WERI-Rb-1 (cell line): Measurements from ENCODE around the gene SPINT3.

ENCODE experiments used
- DNase-seq: peaks from one replicate; pipeline ENCODE4 v3.0.0-alpha.2; 2020
- H3K27ac ChIP-seq: fragments of 250-450 bp; sonication (Bioruptor Pico); 2 replicates; pipeline ENCODE4 v1.5.1; 2020; ENCODE audit warnings: mild to moderate bottlenecking, moderate library complexity
- H3K27me3 ChIP-seq: fragments of 250-450 bp; sonication (Bioruptor Pico); 2 replicates; pipeline ENCODE4 v1.5.1; 2021; ENCODE audit warnings: mild to moderate bottlenecking, low read depth, moderate library complexity; ENCODE audit not compliant: insufficient read depth, severe bottlenecking
- H3K36me3 ChIP-seq: fragments of 250-450 bp; sonication (Bioruptor Pico); 2 replicates; pipeline ENCODE4 v1.5.1; 2020; ENCODE audit warnings: mild to moderate bottlenecking, moderate library complexity
- H3K4me3 ChIP-seq: 2 replicates; pipeline ENCODE4 v1.5.1; 2011; ENCODE audit warnings: low read depth, mild to moderate bottlenecking, control low read depth, low read length
- H3K9me3 ChIP-seq: fragments of 250-450 bp; sonication (Bioruptor Pico); 2 replicates; pipeline ENCODE4 v1.5.1; 2021; ENCODE audit warnings: mild to moderate bottlenecking, moderate library complexity; ENCODE audit not compliant: severe bottlenecking
- TF ChIP-seq, protein P1 (sequence below): IDR thresholded peaks from 2 replicates; pipeline ENCODE4 v1.5.1; 2011; ENCODE audit warnings: low read depth, mild to moderate bottlenecking, control low read depth, inconsistent platforms, low read length

SPINT3 gene

GRCh38 chr20:45538209-45538799 lies 22.9 kb upstream of the SPINT3 start:
- no peak overlapping the region for H3K4me3 ChIP-seq

DNA sequence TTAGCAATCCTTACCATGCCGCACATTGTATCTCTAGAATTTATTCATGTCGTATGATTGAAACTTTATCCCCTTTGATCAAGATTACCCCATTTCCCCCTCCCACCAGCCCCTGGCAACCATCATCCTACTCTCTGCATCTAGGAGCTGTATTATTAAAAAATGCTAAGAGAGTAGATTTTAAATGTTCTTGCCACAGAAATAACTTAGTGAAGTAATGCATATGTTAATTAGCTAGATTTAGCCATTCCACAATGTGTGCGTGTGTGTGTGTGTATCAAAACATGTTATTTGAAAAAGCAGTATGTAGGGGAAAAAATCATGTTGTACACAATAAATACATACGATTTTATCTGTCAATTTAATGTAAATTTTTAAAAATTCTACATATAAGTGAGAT lies 11.9 kb upstream of the SPINT3 start:
- no peak for DNase-seq
- Histone ChIP-seq H3K36me3 (no peaks in the 10 kb centered on the region), H3K4me3 (no peak overlapping the region), H3K27me3 (no peaks in the 10 kb centered on the region), H3K27ac (no peak overlapping the region), H3K9me3 (no peaks in the 10 kb centered on the region)
- TF ChIP-seq, protein P1, sequence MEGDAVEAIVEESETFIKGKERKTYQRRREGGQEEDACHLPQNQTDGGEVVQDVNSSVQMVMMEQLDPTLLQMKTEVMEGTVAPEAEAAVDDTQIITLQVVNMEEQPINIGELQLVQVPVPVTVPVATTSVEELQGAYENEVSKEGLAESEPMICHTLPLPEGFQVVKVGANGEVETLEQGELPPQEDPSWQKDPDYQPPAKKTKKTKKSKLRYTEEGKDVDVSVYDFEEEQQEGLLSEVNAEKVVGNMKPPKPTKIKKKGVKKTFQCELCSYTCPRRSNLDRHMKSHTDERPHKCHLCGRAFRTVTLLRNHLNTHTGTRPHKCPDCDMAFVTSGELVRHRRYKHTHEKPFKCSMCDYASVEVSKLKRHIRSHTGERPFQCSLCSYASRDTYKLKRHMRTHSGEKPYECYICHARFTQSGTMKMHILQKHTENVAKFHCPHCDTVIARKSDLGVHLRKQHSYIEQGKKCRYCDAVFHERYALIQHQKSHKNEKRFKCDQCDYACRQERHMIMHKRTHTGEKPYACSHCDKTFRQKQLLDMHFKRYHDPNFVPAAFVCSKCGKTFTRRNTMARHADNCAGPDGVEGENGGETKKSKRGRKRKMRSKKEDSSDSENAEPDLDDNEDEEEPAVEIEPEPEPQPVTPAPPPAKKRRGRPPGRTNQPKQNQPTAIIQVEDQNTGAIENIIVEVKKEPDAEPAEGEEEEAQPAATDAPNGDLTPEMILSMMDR, result no peak

More at GRCh38 chr20:45538209-45538799, 22.9 kb upstream of the SPINT3 start:
- H3K27me3 ChIP-seq, result no peaks in the 10 kb centered on the region
- no peak overlapping the region for H3K27ac ChIP-seq
- H3K9me3 ChIP-seq, result no peaks in the 10 kb centered on the region
- DNase-seq, result peak; percentile 12
- TF ChIP-seq, protein P1, result peak; percentile 41
- no peaks in the 10 kb centered on the region for H3K36me3 ChIP-seq

DNA sequence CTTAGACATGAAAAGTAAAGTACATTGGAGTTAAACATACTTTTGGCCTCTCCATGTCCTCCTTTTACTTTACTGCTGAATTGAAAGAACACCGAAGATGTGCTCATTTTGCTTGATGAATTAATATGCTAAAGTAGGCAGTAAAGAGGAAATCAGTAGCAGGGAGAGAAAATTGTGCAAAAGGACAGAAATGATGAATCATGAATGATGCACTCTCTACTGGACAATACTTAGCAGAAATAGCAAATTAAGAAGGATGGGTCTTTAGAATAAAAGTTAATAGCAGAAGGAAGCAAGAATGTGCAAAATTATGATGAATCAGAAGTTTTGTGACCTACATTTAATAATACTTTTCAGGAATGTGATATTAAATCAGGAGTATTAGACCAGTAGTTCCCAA lies 8.4 kb upstream of the SPINT3 start:
- Histone ChIP-seq H3K36me3 (no peaks in the 10 kb centered on the region), H3K27me3 (no peaks in the 10 kb centered on the region), H3K4me3 (no peak overlapping the region), H3K27ac (no peak overlapping the region), H3K9me3 (no peaks in the 10 kb centered on the region)
- TF ChIP-seq, protein P1, result no peak
- no peak for DNase-seq

- Histone ChIP-seq H3K9me3 (no peaks in the 10 kb centered on the region), H3K36me3 (no peaks in the 10 kb centered on the region), H3K4me3 (no peak overlapping the region), H3K27me3 (no peaks in the 10 kb centered on the region), H3K27ac (no peak overlapping the region)
- TF ChIP-seq, protein P1, result no peak
- no peak for DNase-seq
Observed at GRCh38 chr20:45518282-45518681, 2.9 kb upstream of the SPINT3 start.

DNA sequence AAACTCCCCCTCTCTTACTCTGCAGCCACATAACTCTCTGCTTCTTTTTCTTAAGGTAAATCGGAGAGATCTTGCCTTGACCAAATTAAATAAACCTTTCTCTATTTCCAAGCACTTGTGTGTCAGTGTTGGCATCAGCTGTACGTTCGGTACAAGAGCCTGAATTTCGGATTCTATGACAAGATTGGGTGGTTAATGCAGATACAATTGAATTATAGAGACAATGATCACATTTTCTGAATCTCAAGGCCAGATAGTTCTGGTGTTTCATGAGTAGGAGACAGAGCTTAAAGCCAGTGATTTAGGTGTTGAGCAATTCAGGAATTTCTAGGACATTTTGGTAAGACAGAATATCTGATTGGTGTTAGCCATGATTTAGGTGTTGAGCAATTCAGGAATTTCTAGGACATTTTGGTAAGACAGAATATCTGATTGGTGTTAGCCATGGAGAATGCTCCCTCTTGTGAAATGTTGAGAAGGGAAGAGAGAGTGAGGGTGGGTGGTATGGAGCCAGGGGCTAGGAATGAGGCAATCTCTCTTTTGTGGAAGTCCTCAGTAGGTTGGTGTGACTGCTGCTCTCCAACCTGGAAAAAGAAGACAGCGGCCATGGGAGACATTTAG lies 5.1 kb downstream of the SPINT3 start:
- Histone ChIP-seq H3K27ac (no peak overlapping the region), H3K27me3 (no peaks in the 10 kb centered on the region), H3K36me3 (no peaks in the 10 kb centered on the region), H3K9me3 (no peaks in the 10 kb centered on the region), H3K4me3 (no peak overlapping the region)
- TF ChIP-seq, protein P1, result no peak
- no peak for DNase-seq

DNA sequence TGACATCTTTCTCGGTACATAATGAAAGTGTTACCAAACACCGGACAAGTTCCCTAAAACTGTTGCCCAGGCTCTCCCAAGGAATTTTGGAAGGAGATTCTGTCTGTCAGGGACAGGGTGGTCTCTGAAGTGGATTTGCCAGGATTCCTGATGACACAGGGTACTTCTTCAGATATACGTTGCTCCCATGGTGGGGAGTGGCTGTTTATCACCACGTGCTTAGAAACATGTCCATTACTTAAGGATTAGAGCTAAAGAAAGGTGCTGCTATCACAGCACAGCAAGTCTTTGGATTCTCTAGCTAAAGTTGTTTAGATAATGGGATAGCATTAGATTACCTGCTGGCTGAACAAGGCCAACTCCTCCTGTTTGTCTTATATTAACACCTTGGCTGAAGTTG lies 6.3 kb downstream of the SPINT3 start:
- Histone ChIP-seq H3K27me3 (no peaks in the 10 kb centered on the region), H3K27ac (no peak overlapping the region), H3K9me3 (no peaks in the 10 kb centered on the region), H3K4me3 (no peak overlapping the region), H3K36me3 (no peaks in the 10 kb centered on the region)
- TF ChIP-seq, protein P1, result no peak
- no peak for DNase-seq
